ENCODE measurements around the gene OR4K5. TPM values are rescaled to one million over a fixed set of nuclear protein-coding genes. Genes with fewer than 3 reads are reported as not detected.

OR4K5 gene
- polyA plus RNA-seq, 3 donors = not detected

- no peaks in the 10 kb centered on the region for H3K79me2 ChIP-seq (ENCODE audit: insufficient read depth, low read length)
- Mint-ChIP-seq H3K36me3 (no peaks in the 10 kb centered on the region), H3K27me3 (ENCODE audit: low read depth in 3 of 3) (no peaks in the 10 kb centered on the region), H3K4me1 (no peaks in the 10 kb centered on the region), H3K4me3 (no peak overlapping the region), H3K9me3 (peaks cover 0 to under 1% (median 0%) of the 10 kb centered on the region in 7 donors), H3K27ac (no peak overlapping the region)
- no CpG with 5 or more reads among the region's 1 CpG for WGBS (ENCODE audit: insufficient coverage)
- no peak overlapping the region for H3K4me3 ChIP-seq (replicated peaks in 1 of 3; ENCODE audit: low read depth in 2 of 3, low read length in 3 of 3)
- no peaks in the 10 kb centered on the region for H3K27me3 ChIP-seq (ENCODE audit: control insufficient read depth in 2 of 2, insufficient read depth in 2 of 2, low read length in 2 of 2)
- H3K36me3 ChIP-seq (replicated peaks in 1 of 2; ENCODE audit: control insufficient read depth in 1 of 2, insufficient read depth in 2 of 2, low read length in 2 of 2) = no peaks in the 10 kb centered on the region
- no peak overlapping the region for H3K27ac ChIP-seq (ENCODE audit: low read depth in 1 of 2, low read length in 2 of 2)
- H3K4me1 ChIP-seq (ENCODE audit: control insufficient read depth in 1 of 2, insufficient read depth in 2 of 2, low read length in 2 of 2) = no peaks in the 10 kb centered on the region
- H3K9me3 ChIP-seq (replicated peaks in 1 of 2; ENCODE audit: control insufficient read depth in 1 of 2, insufficient read depth in 1 of 2, low read length in 2 of 2) = no peaks in the 10 kb centered on the region
- no peak overlapping the region for H3K4me2 ChIP-seq (replicated peaks; ENCODE audit: extremely low read depth, low read length, poor library complexity, severe bottlenecking)
- H3K9ac ChIP-seq (ENCODE audit: insufficient read depth, low read length, poor library complexity, severe bottlenecking) = no peak overlapping the region
- intact Hi-C loops (cut with micrococcal nuclease) = no loop called here
- no peak for TF ChIP-seq CTCF (IDR thresholded peaks at IDR 0.05)
- DNase-seq = no peak
- no peak overlapping the region for H2AFZ ChIP-seq (ENCODE audit: insufficient read depth, low read depth, low read length, poor library complexity, severe bottlenecking)
- H4K20me1 ChIP-seq (ENCODE audit: insufficient read depth, low read length) = no peaks in the 10 kb centered on the region
Measured at GRCh38 chr14:19917955-19918518, 2.4 kb upstream of the OR4K5 start.

GRCh38 chr14:19918553-19919264 lies 1.7 kb upstream of the OR4K5 start:
- Mint-ChIP-seq H3K9me3 (no peaks in the 10 kb centered on the region), H3K4me1 (no peaks in the 10 kb centered on the region), H3K27ac (no peak overlapping the region), H3K27me3 (ENCODE audit: low read depth in 3 of 3) (no peaks in the 10 kb centered on the region), H3K4me3 (no peak overlapping the region), H3K36me3 (no peaks in the 10 kb centered on the region)
- Histone ChIP-seq H3K27ac (ENCODE audit: low read depth in 1 of 2, low read length in 2 of 2) (no peak overlapping the region), H3K4me2 (replicated peaks; ENCODE audit: extremely low read depth, low read length, poor library complexity, severe bottlenecking) (no peak overlapping the region), H4K20me1 (ENCODE audit: insufficient read depth, low read length) (no peaks in the 10 kb centered on the region), H3K36me3 (replicated peaks in 1 of 2; ENCODE audit: control insufficient read depth in 1 of 2, insufficient read depth in 2 of 2, low read length in 2 of 2) (no peaks in the 10 kb centered on the region), H3K4me3 (replicated peaks in 1 of 3; ENCODE audit: low read depth in 2 of 3, low read length in 3 of 3) (no peak overlapping the region), H2AFZ (ENCODE audit: insufficient read depth, low read depth, low read length, poor library complexity, severe bottlenecking) (no peak overlapping the region), H3K4me1 (ENCODE audit: control insufficient read depth in 1 of 2, insufficient read depth in 2 of 2, low read length in 2 of 2) (no peaks in the 10 kb centered on the region), H3K9ac (ENCODE audit: insufficient read depth, low read length, poor library complexity, severe bottlenecking) (no peak overlapping the region), H3K27me3 (ENCODE audit: control insufficient read depth in 2 of 2, insufficient read depth in 2 of 2, low read length in 2 of 2) (no peaks in the 10 kb centered on the region), H3K79me2 (ENCODE audit: insufficient read depth, low read length) (no peaks in the 10 kb centered on the region), H3K9me3 (replicated peaks in 1 of 2; ENCODE audit: control insufficient read depth in 1 of 2, insufficient read depth in 1 of 2, low read length in 2 of 2) (no peaks in the 10 kb centered on the region)
- TF ChIP-seq CTCF (IDR thresholded peaks at IDR 0.05) = no peak
- WGBS (ENCODE audit: insufficient coverage) = no CpG with 5 or more reads among the region's 4 CpGs
- intact Hi-C loops (cut with micrococcal nuclease) = no loop called here
- DNase-seq = no peak
